Right ventricle myocardium superior (tissue), 1 donor: ENCODE results near the gene EIF4E2. TPM values are rescaled to one million over a fixed set of nuclear protein-coding genes. Genes with fewer than 3 reads are reported as not detected.

Experiments
- ATAC-seq: fragments of 200-7000 bp; cut with Tn5 transposase; one replicate; pipeline ENCODE4 v1.9.1; 2020; ENCODE audit warnings: mild to moderate bottlenecking; ENCODE audit not compliant: poor library complexity
- DNase-seq: peaks from one replicate; pipeline ENCODE4 v3.0.0-alpha.2; 2020
- intact Hi-C: fragments of 100-400 bp; cut with DNase I; formaldehyde crosslinking; loops from one replicate; pipeline ENCODE4 v1.11.2; 2022
- total RNA-seq: library from RNA; stranded (reverse); fragmentation: NEBNext Ultra II Directional; extraction: Animal tissue kit (Norgen Biotek cat#: 25700); gene quantifications from one replicate; pipeline ENCODE4 v1.2.1, GENCODE V29; 2021
- donor health status: DM: no; HTN: yes; CAD: no; lungs with severe emphysema.

EIF4E2 gene
- total RNA-seq, 1 donor from 2014 or later = 41.1 TPM

GRCh38 chr2:232533944-232534710 lies 16.4 kb upstream of the EIF4E2 start:
- intact Hi-C loops = no loop called here
- DNase-seq (peak; percentile 40), ATAC-seq (no peak)

- intact Hi-C loops = no loop called here
- no peak for ATAC-seq
- peak; percentile 11 for DNase-seq
Measured at GRCh38 chr2:232534940-232535651, 15.4 kb upstream of the EIF4E2 start.

- no peak for DNase-seq
- intact Hi-C loops = no loop called here
- ATAC-seq = no peak
Measured at GRCh38 chr2:232535761-232536530, 14.5 kb upstream of the EIF4E2 start.

GRCh38 chr2:232537079-232537478 lies 13.4 kb upstream of the EIF4E2 start:
- DNase-seq (peak; percentile 35), ATAC-seq (peak; percentile 23)
- intact Hi-C loops = no loop called here

GRCh38 chr2:232537499-232537898 lies 13.0 kb upstream of the EIF4E2 start:
- intact Hi-C loops = no loop called here
- ATAC-seq (peak; percentile 78), DNase-seq (peak; percentile 65)

GRCh38 chr2:232538671-232539070 lies 11.8 kb upstream of the EIF4E2 start:
- DNase-seq (peak; percentile 29), ATAC-seq (no peak)
- intact Hi-C loops = no loop called here

GRCh38 chr2:232539298-232540231 lies 10.9 kb upstream of the EIF4E2 start, which contains the start of gene CHRNG:
CHRNG (plus strand) TSS chr2:232539692; CDS start chr2:232539748, 56 bp downstream.
- ATAC-seq (no peak), DNase-seq (peak; percentile 24)
- intact Hi-C loops = no loop called here

GRCh38 chr2:232540441-232541041 lies 9.9 kb upstream of the EIF4E2 start:
- DNase-seq = peak; percentile 31
- intact Hi-C loops = no loop called here
- ATAC-seq = no peak

GRCh38 chr2:232541195-232541960 lies 9.1 kb upstream of the EIF4E2 start:
- intact Hi-C loops = no loop called here
- DNase-seq (peak; percentile 32), ATAC-seq (no peak)

GRCh38 chr2:232541961-232542714 lies 8.4 kb upstream of the EIF4E2 start:
- DNase-seq = no peak
- intact Hi-C loops = no loop called here
- no peak for ATAC-seq

GRCh38 chr2:232542715-232543467 lies 7.6 kb upstream of the EIF4E2 start:
- intact Hi-C loops = no loop called here
- DNase-seq (no peak), ATAC-seq (no peak)

- ATAC-seq = no peak
- DNase-seq = no peak
- intact Hi-C loops = no loop called here
Measured at GRCh38 chr2:232543491-232543890, 7.0 kb upstream of the EIF4E2 start.

GRCh38 chr2:232543928-232544631 lies 6.4 kb upstream of the EIF4E2 start:
- intact Hi-C loops = no loop called here
- ATAC-seq (no peak), DNase-seq (no peak)

GRCh38 chr2:232544674-232545073 lies 5.8 kb upstream of the EIF4E2 start:
- no peak for DNase-seq
- intact Hi-C loops = no loop called here
- no peak for ATAC-seq
